HG02852 (cell line): ENCODE data around the gene SLC25A11.

Experiments used
- ATAC-seq: cut with Tn5 transposase; IDR thresholded peaks from one replicate; pipeline ENCODE4 v1.9.1; 2021; ENCODE audit warnings: mild to moderate bottlenecking, moderate library complexity; ENCODE audit not compliant: unreplicated experiment

The SLC25A11 gene

GRCh38 chr17:4939796-4940554, at the start of gene SLC25A11, which contains the start of gene RNF167:
Gene SLC25A11 (minus strand): TSS chr17:4940046. CDS start chr17:4939910, 136 bp downstream.
Gene RNF167 (plus strand): TSS chr17:4940268. CDS start chr17:4940910, 642 bp downstream.
- ATAC-seq = peak; percentile 65

GRCh38 chr17:4987767-4988567, 48.1 kb upstream of the SLC25A11 start:
- ATAC-seq = no peak

GRCh38 chr17:4986951-4987766, 47.3 kb upstream of the SLC25A11 start, which contains the start of gene CAMTA2:
Gene CAMTA2 (minus strand): TSS chr17:4987675. CDS start chr17:4986222, 1,453 bp downstream.
- ATAC-seq = peak; percentile 70

- no peak for ATAC-seq
Measured at GRCh38 chr17:4986403-4986802, 46.6 kb upstream of the SLC25A11 start.

GRCh38 chr17:4982305-4982704, 42.5 kb upstream of the SLC25A11 start:
- no peak for ATAC-seq

- no peak for ATAC-seq
Measured at GRCh38 chr17:4980644-4981216, 40.9 kb upstream of the SLC25A11 start.

- no peak for ATAC-seq
Measured at GRCh38 chr17:4978726-4979125, 38.9 kb upstream of the SLC25A11 start.

- no peak for ATAC-seq
Measured at GRCh38 chr17:4974115-4974670, 34.3 kb upstream of the SLC25A11 start.

- ATAC-seq = no peak
Measured at GRCh38 chr17:4973256-4974114, 33.6 kb upstream of the SLC25A11 start.

GRCh38 chr17:4972752-4973151, 32.9 kb upstream of the SLC25A11 start:
- no peak for ATAC-seq

GRCh38 chr17:4972322-4972721, 32.5 kb upstream of the SLC25A11 start:
- no peak for ATAC-seq

GRCh38 chr17:4971826-4972225, 32.0 kb upstream of the SLC25A11 start:
- ATAC-seq = no peak

GRCh38 chr17:4970273-4970672, 30.4 kb upstream of the SLC25A11 start:
- ATAC-seq = no peak

GRCh38 chr17:4969551-4970173, 29.8 kb upstream of the SLC25A11 start:
- no peak for ATAC-seq

GRCh38 chr17:4969047-4969550, 29.3 kb upstream of the SLC25A11 start:
- no peak for ATAC-seq

- ATAC-seq = no peak
Measured at GRCh38 chr17:4968486-4969046, 28.7 kb upstream of the SLC25A11 start.

- ATAC-seq = peak; percentile 59
Measured at GRCh38 chr17:4967539-4968485, 28.0 kb upstream of the SLC25A11 start, which contains the start of gene SPAG7. Gene SPAG7 (minus strand): TSS chr17:4967817. CDS start chr17:4967804, 13 bp downstream.
